Mesothelial cell of epicardium (in vitro differentiated cells): ENCODE measurements around the gene TYROBP. TPM values are rescaled to one million over a fixed set of nuclear protein-coding genes. Genes with fewer than 3 reads are reported as not detected.

ENCODE experiments used
- DNase-seq, 2 experiments: peaks; one replicate each; pipeline ENCODE4 v3.0.0; 2021; ENCODE audit warnings: low spot score in 2 of 2; ENCODE audit not compliant: unreplicated experiment in 2 of 2
- H3K27ac Mint-ChIP-seq: 2 replicates; pipeline ENCODE4 v1.8.0; 2021; ENCODE audit warnings: mixed read lengths
- H3K27me3 Mint-ChIP-seq: 2 replicates; pipeline ENCODE4 v1.8.0; 2021; ENCODE audit warnings: low read depth, mixed read lengths
- H3K36me3 Mint-ChIP-seq: 2 replicates; pipeline ENCODE4 v1.8.0; 2021; ENCODE audit warnings: mixed read lengths
- H3K4me1 Mint-ChIP-seq: 2 replicates; pipeline ENCODE4 v1.8.0; 2021; ENCODE audit warnings: mixed read lengths
- H3K4me3 Mint-ChIP-seq: 2 replicates; pipeline ENCODE4 v1.8.0; 2021; ENCODE audit warnings: mild to moderate bottlenecking, moderate library complexity, mixed read lengths
- H3K9me3 Mint-ChIP-seq: 2 replicates; pipeline ENCODE4 v1.8.0; 2021; ENCODE audit warnings: mixed read lengths
- total RNA-seq: library from RNA; stranded (reverse); gene quantifications from 3 replicates; pipeline ENCODE4 v1.2.1, GENCODE V29; 2021
- TF ChIP-seq, protein P1 (sequence below): fragments of 200-600 bp; sonication (generic); IDR thresholded peaks from one replicate; pipeline ENCODE4 v1.5.0; 2021; ENCODE audit warnings: antibody characterized with exemption; ENCODE audit not compliant: unreplicated experiment

TYROBP gene
- total RNA-seq, 1 donor from 2014 or later, result not detected

DNA sequence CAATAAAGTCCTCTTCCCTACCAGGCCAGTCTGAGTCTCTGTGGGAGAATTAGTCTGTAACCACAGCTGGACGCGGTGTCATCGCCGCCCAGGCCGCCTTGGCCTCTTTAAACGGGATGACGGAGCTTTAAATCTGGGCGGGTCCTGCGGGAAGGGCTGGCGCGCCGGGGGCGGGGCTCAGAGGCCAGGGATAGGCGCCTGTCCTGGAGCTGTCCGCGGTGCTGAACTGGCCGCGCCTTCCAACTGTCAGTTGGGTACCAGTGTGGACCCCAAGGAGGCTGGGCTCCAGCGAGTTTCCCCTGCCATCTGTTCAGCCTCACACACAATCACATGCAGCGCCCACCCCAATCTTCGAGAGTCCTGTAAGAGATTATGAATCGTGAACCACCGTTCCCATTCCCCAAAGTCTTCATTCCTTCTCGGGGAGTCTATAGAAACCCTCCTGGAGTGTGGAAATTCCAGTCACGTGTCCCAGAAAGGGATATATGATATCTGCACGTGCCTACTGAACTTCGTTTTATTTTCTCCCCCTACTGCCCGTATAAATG is 28.3 kb downstream of the TYROBP start:
- Mint-ChIP-seq H3K36me3 (peaks cover 13% of the 10 kb centered on the region), H3K4me3 (no peak overlapping the region), H3K27me3 (peaks cover 22% of the 10 kb centered on the region), H3K27ac (no peak overlapping the region), H3K4me1 (peaks cover 4% of the 10 kb centered on the region), H3K9me3 (no peaks in the 10 kb centered on the region)
- TF ChIP-seq, protein P1, sequence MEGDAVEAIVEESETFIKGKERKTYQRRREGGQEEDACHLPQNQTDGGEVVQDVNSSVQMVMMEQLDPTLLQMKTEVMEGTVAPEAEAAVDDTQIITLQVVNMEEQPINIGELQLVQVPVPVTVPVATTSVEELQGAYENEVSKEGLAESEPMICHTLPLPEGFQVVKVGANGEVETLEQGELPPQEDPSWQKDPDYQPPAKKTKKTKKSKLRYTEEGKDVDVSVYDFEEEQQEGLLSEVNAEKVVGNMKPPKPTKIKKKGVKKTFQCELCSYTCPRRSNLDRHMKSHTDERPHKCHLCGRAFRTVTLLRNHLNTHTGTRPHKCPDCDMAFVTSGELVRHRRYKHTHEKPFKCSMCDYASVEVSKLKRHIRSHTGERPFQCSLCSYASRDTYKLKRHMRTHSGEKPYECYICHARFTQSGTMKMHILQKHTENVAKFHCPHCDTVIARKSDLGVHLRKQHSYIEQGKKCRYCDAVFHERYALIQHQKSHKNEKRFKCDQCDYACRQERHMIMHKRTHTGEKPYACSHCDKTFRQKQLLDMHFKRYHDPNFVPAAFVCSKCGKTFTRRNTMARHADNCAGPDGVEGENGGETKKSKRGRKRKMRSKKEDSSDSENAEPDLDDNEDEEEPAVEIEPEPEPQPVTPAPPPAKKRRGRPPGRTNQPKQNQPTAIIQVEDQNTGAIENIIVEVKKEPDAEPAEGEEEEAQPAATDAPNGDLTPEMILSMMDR, result no peak
- peak; percentile 84 to 90 for DNase-seq

DNA sequence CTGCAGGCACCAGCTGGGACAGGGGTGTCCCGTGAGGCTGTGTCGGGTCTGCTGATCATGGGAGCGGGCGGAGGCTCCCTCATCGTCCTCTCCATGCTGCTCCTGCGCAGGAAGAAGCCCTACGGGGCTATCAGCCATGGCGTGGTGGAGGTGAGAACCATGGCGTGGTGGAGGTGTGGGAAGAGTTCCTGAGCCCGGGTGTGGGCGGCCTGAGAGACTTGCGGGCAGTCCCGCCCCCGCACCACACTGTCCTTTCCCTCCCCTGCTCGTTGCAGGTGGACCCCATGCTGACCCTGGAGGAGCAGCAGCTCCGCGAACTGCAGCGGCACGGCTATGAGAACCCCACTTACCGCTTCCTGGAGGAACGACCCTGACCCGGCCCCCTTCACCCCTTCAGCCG is 29.0 kb downstream of the TYROBP start:
- H3K36me3 Mint-ChIP-seq, result peaks cover 14% of the 10 kb centered on the region
- DNase-seq, result no peak
- peaks cover 22% of the 10 kb centered on the region for H3K27me3 Mint-ChIP-seq
- H3K9me3 Mint-ChIP-seq, result no peaks in the 10 kb centered on the region
- H3K4me3 Mint-ChIP-seq, result no peak overlapping the region
- TF ChIP-seq, protein P1, result no peak
- no peak overlapping the region for H3K27ac Mint-ChIP-seq
- H3K4me1 Mint-ChIP-seq, result peaks cover 4% of the 10 kb centered on the region

DNA sequence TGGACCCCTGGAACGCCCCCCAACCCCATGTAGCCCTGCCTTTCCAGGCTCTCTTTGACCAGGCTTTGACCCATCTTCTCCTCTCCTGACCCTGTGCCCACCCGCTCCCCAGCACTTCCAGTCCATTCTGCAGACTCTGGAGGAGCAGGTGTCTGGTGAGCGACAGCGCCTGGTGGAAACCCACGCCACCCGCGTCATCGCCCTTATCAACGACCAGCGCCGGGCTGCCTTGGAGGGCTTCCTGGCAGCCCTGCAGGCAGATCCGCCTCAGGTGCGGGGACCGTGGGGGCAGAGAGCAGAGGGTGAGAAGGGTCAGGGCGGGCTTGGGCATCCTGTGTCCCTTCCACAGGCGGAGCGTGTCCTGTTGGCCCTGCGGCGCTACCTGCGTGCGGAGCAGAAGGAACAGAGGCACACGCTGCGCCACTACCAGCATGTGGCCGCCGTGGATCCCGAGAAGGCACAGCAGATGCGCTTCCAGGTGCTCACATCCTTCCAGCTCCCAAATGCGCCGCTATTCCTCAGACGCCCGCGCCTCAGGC is 33.6 kb downstream of the TYROBP start:
- Mint-ChIP-seq H3K27me3 (peaks cover 26% of the 10 kb centered on the region), H3K27ac (no peak overlapping the region), H3K4me1 (peaks cover 7% of the 10 kb centered on the region), H3K4me3 (no peak overlapping the region), H3K36me3 (peaks cover 19% of the 10 kb centered on the region), H3K9me3 (no peaks in the 10 kb centered on the region)
- TF ChIP-seq, protein P1, result no peak
- no peak for DNase-seq

DNA sequence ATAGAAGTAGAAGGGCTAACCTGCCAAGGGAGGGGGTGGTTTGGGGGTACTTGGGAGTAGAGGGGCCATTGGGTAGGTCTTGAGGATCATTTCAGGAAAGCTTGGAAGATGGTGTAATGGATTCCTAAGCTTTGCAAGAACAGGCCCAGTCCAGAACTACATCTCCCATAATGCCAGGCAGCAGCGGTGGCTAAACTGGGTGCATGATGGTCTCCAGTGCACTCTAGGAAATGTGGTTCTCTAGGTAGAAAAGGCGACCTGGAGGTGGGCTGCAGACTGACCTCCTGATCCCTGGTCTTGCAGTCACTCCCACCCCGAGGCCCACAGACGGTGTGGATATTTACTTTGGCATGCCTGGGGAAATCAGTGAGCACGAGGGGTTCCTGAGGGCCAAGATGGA is 35.9 kb downstream of the TYROBP start:
- H3K27ac Mint-ChIP-seq, result no peak overlapping the region
- H3K36me3 Mint-ChIP-seq, result peaks cover 16% of the 10 kb centered on the region
- no peak overlapping the region for H3K4me3 Mint-ChIP-seq
- H3K4me1 Mint-ChIP-seq, result peaks cover 16% of the 10 kb centered on the region
- DNase-seq, result no peak
- H3K9me3 Mint-ChIP-seq, result no peaks in the 10 kb centered on the region
- H3K27me3 Mint-ChIP-seq, result peaks cover 34% of the 10 kb centered on the region
- TF ChIP-seq, protein P1, result no peak

DNA sequence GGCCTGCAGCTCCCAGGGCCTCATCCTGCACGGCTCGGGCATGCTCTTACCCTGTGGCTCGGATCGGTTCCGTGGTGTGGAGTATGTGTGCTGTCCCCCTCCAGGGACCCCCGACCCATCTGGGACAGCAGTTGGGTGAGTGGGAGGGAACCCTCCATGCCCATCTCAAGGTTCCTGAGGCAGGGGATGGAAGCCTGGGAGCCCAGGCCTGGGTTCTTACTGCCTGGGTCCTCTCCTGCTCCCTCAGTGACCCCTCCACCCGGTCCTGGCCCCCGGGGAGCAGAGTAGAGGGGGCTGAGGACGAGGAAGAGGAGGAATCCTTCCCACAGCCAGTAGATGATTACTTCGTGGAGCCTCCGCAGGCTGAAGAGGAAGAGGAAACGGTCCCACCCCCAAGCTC is 36.5 kb downstream of the TYROBP start:
- no peak for DNase-seq
- Mint-ChIP-seq H3K27me3 (peaks cover 37% of the 10 kb centered on the region), H3K4me3 (no peak overlapping the region), H3K4me1 (peaks cover 16% of the 10 kb centered on the region), H3K9me3 (no peaks in the 10 kb centered on the region), H3K36me3 (peaks cover 12% of the 10 kb centered on the region), H3K27ac (no peak overlapping the region)
- TF ChIP-seq, protein P1, result no peak
